ENCODE results near the gene SLC4A1. TPM values are rescaled to one million over a fixed set of nuclear protein-coding genes. Genes with fewer than 3 reads are reported as not detected.

The SLC4A1 gene
- polyA plus RNA-seq, 1 of the 3 experiments (the other 2 are of a cell fraction): not detected

- Histone ChIP-seq H3K9ac (no peak overlapping the region), H3K4me3 (ENCODE audit: low read depth in 2 of 2, low read length in 1 of 2) (no peak overlapping the region), H3K36me3 (replicated peaks in 1 of 2; ENCODE audit: control insufficient read depth in 1 of 2, insufficient read depth in 2 of 2, low read length in 1 of 2) (no peaks in the 10 kb centered on the region), H3K79me2 (ENCODE audit: insufficient read depth) (no peaks in the 10 kb centered on the region), H3K4me1 (ENCODE audit: control insufficient read depth in 1 of 2, insufficient read depth in 2 of 2, low read depth in 1 of 2, low read length in 1 of 2) (no peaks in the 10 kb centered on the region), H3F3A (replicated peaks; ENCODE audit: insufficient read depth) (no peaks in the 10 kb centered on the region), H3K4me2 (no peak overlapping the region), H3K9me2 (no peaks in the 10 kb centered on the region), H2AFZ (ENCODE audit: low read depth) (no peak overlapping the region), H3K9me3 (no peaks in the 10 kb centered on the region), H3K27me3 (ENCODE audit: insufficient read depth) (no peaks in the 10 kb centered on the region; the same call in 1 of the 2 replicates), H4K20me1 (ENCODE audit: insufficient read depth) (no peaks in the 10 kb centered on the region), H3K27ac (ENCODE audit: low read depth in 2 of 2, low read length in 1 of 2) (no peak overlapping the region)
- 87% methylated on average over 8 of the region's 8 CpGs for WGBS (ENCODE audit: low lambda C conversion rate)
- no peak for TF ChIP-seq GATA2 (CRISPR knock-in tag; IDR thresholded peaks at IDR 0.05)
- ChIA-PET CTCF (no interaction called here), POLR2A (no interaction called here)
- DNase-seq: no peak
These were observed 15.5 kb upstream of the SLC4A1 start for GRCh38 chr17:44283344-44284023.

- H3K4me3 ChIP-seq (ENCODE audit: low read depth in 2 of 2, low read length in 1 of 2): no peak overlapping the region
- ChIA-PET CTCF (no interaction called here), POLR2A (interaction anchor here (0.6 kb wide), 1 partner anchor 1157 kb away, joined by 6 read pairs; the partner anchor contains the start of gene BRCA1)
- H3K36me3 ChIP-seq (replicated peaks in 1 of 2; ENCODE audit: control insufficient read depth in 1 of 2, insufficient read depth in 2 of 2, low read length in 1 of 2): no peaks in the 10 kb centered on the region
- H3F3A ChIP-seq (replicated peaks; ENCODE audit: insufficient read depth): no peaks in the 10 kb centered on the region
- TF ChIP-seq CHD2 (IDR thresholded peaks at IDR 0.05; ENCODE audit: low read length, partially characterized antibody) (no peak), RXRA (IDR thresholded peaks at IDR 0.05; ENCODE audit: borderline replicate concordance, low read depth) (no peak), PBX3 (IDR thresholded peaks at IDR 0.05) (no peak), GABPA (IDR thresholded peaks at IDR 0.05; ENCODE audit: low read depth) (no peak)
- no peaks in the 10 kb centered on the region for H3K79me2 ChIP-seq (ENCODE audit: insufficient read depth)
- H3K27me3 ChIP-seq (ENCODE audit: insufficient read depth): no peaks in the 10 kb centered on the region; the same call in 1 of the 2 replicates
- no peaks in the 10 kb centered on the region for H3K9me2 ChIP-seq
- H3K9ac ChIP-seq: no peak overlapping the region
- H2AFZ ChIP-seq (ENCODE audit: low read depth): no peak overlapping the region
- no peaks in the 10 kb centered on the region for H4K20me1 ChIP-seq (ENCODE audit: insufficient read depth)
- WGBS (ENCODE audit: low lambda C conversion rate): 13% methylated on average over 3 of the region's 3 CpGs
- DNase-seq: no peak
- no peak overlapping the region for H3K27ac ChIP-seq (ENCODE audit: low read depth in 2 of 2, low read length in 1 of 2)
- H3K9me3 ChIP-seq: no peaks in the 10 kb centered on the region
- no peaks in the 10 kb centered on the region for H3K4me1 ChIP-seq (ENCODE audit: control insufficient read depth in 1 of 2, insufficient read depth in 2 of 2, low read depth in 1 of 2, low read length in 1 of 2)
- H3K4me2 ChIP-seq: no peak overlapping the region
These were observed 14.3 kb upstream of the SLC4A1 start for GRCh38 chr17:44282264-44282663.

- Histone ChIP-seq H3K4me3 (ENCODE audit: low read depth in 2 of 2, low read length in 1 of 2) (no peak overlapping the region), H3K9ac (no peak overlapping the region), H3K27ac (ENCODE audit: low read depth in 2 of 2, low read length in 1 of 2) (no peak overlapping the region), H3K79me2 (ENCODE audit: insufficient read depth) (no peaks in the 10 kb centered on the region), H2AFZ (ENCODE audit: low read depth) (no peak overlapping the region), H3K4me2 (no peak overlapping the region), H3K4me1 (ENCODE audit: control insufficient read depth in 1 of 2, insufficient read depth in 2 of 2, low read depth in 1 of 2, low read length in 1 of 2) (no peaks in the 10 kb centered on the region), H3K36me3 (replicated peaks in 1 of 2; ENCODE audit: control insufficient read depth in 1 of 2, insufficient read depth in 2 of 2, low read length in 1 of 2) (no peaks in the 10 kb centered on the region), H3K9me2 (no peaks in the 10 kb centered on the region), H3K27me3 (ENCODE audit: insufficient read depth) (no peaks in the 10 kb centered on the region; the same call in 1 of the 2 replicates), H3K9me3 (no peaks in the 10 kb centered on the region), H3F3A (replicated peaks; ENCODE audit: insufficient read depth) (no peaks in the 10 kb centered on the region), H4K20me1 (ENCODE audit: insufficient read depth) (no peaks in the 10 kb centered on the region)
- DNase-seq: no peak
- 67% methylated on average over 2 of the region's 2 CpGs for WGBS (ENCODE audit: low lambda C conversion rate)
- POLR2A ChIA-PET: interaction anchor here (1.1 kb wide), 1 partner anchor 12 kb away, joined by 4 read pairs; no protein-coding TSS in a partner anchor
- CTCF ChIA-PET: interaction anchor here (0.6 kb wide), 1 partner anchor 610 kb away, joined by 3 read pairs; no protein-coding TSS in a partner anchor
- TF ChIP-seq ZBTB33 (IDR thresholded peaks at IDR 0.05; ENCODE audit: borderline replicate concordance, low read depth) (no peak), USF2 (IDR thresholded peaks at IDR 0.05; ENCODE audit: borderline replicate concordance, low read depth, low read length) (no peak), SMC3 (IDR thresholded peaks at IDR 0.05; ENCODE audit: low read depth, low read length) (no peak), CTCF (IDR thresholded peaks at IDR 0.05) (no peak), EP300 (IDR thresholded peaks at IDR 0.05; ENCODE audit: borderline replicate concordance in 1 of 2, low read depth in 1 of 2, low read length in 1 of 2) (no peak), RAD21 (IDR thresholded peaks at IDR 0.05; ENCODE audit: low read length) (no peak), MXI1 (IDR thresholded peaks at IDR 0.05; ENCODE audit: low read depth, low read length) (no peak), CHD2 (IDR thresholded peaks at IDR 0.05; ENCODE audit: low read length, partially characterized antibody) (no peak)
These were observed 13.6 kb upstream of the SLC4A1 start for GRCh38 chr17:44281570-44281969.
